ENCODE measurements around the gene RNF5.

The RNF5 gene

DNA sequence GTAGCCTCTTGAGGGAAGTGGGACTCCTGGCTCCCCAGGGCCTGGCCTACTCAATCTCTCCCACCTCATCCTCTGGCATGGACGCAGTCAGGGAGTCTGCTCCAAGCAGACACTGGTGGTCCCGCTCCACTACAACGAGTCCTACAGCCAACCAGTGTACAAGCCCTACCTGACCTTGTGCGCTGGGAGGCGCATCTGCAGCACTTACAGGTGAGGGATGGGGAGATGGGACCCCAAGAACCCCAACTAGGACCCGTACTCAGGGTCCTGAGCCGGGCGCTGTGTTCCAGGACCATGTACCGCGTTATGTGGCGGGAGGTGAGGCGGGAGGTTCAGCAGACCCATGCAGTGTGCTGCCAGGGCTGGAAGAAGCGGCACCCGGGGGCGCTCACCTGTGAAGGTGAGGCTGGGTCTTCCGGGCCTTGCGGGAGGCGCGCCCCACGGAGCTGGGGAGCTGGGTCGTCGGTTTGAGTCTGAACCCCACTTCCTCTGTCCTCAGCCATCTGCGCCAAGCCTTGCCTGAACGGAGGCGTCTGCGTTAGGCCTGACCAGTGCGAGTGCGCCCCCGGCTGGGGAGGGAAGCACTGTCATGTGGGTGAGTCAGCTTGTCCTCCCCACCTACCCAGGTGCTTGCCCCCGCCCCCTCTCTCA is 11.7 kb upstream of the RNF5 start:
- ChIA-PET POLR2A (no interaction called here), CTCF (interaction anchor here (1.1 kb wide), 1 partner anchor 50 kb away, joined by 3 read pairs; no protein-coding TSS in a partner anchor)
- DNase-seq (ENCODE audit: low read depth, low spot score): no peak
- H3K4me3 ChIP-seq (ENCODE audit: low read depth, low read length): no peak overlapping the region
- TF ChIP-seq, protein P1, sequence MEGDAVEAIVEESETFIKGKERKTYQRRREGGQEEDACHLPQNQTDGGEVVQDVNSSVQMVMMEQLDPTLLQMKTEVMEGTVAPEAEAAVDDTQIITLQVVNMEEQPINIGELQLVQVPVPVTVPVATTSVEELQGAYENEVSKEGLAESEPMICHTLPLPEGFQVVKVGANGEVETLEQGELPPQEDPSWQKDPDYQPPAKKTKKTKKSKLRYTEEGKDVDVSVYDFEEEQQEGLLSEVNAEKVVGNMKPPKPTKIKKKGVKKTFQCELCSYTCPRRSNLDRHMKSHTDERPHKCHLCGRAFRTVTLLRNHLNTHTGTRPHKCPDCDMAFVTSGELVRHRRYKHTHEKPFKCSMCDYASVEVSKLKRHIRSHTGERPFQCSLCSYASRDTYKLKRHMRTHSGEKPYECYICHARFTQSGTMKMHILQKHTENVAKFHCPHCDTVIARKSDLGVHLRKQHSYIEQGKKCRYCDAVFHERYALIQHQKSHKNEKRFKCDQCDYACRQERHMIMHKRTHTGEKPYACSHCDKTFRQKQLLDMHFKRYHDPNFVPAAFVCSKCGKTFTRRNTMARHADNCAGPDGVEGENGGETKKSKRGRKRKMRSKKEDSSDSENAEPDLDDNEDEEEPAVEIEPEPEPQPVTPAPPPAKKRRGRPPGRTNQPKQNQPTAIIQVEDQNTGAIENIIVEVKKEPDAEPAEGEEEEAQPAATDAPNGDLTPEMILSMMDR (IDR thresholded peaks at IDR 0.05; ENCODE audit: insufficient read depth, low read length, missing control alignments): no peak

DNA sequence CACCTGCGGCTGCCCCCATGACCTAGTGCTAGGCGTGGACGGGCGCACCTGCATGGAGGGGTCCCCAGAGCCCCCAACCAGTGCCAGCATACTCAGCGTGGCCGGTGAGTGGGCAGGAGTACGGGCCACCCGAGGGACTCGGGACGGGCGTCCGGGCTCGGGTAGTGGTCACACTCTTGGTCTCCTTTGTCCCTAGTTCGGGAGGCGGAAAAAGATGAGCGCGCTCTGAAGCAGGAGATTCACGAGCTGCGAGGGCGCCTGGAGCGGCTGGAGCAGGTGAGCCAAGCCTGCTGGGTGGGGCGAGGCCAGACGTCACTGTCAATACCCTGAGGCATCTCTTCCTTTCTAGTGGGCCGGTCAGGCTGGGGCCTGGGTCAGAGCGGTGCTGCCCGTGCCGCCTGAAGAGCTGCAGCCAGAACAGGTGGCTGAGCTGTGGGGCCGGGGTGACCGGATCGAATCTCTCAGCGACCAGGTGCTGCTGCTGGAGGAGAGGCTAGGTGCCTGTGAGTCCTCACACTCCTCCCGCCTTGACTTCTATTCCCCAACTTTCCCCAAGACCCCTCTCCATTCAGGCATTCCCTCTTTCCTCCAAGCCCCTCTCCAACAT is 10.9 kb upstream of the RNF5 start:
- POLR2A ChIA-PET: no interaction called here
- TF ChIP-seq, protein P1 (IDR thresholded peaks at IDR 0.05; ENCODE audit: insufficient read depth, low read length, missing control alignments): no peak
- H3K4me3 ChIP-seq (ENCODE audit: low read depth, low read length): no peak overlapping the region
- DNase-seq (ENCODE audit: low read depth, low spot score): no peak
- CTCF ChIA-PET: interaction anchor here (1.1 kb wide), 1 partner anchor 51 kb away, joined by 3 read pairs; no protein-coding TSS in a partner anchor

DNA sequence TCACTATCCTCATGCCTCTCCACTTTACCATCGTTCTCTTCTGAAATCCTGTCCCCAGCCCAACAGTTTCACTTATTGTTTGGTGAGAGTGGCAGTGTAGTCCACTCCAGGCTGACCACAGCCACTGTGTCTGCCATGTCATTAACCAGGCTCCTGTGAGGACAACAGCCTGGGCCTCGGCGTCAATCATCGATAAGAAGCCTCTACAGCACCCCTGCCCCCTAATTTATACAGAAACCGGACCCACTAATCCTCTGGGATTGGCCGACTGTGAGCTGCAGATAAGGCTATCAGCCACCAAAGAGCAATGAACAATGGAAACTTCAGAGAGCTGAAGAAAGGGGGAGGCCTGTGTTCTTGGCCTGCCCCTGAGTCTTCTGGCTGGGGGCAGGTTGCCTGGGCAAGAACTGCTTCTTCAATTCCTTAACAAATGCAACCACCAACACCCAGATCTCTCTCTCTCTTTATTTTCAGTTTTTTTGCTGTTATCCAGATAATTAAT is 10.4 kb upstream of the RNF5 start:
- TF ChIP-seq, protein P1 (IDR thresholded peaks at IDR 0.05; ENCODE audit: insufficient read depth, low read length, missing control alignments): no peak
- ChIA-PET CTCF (interaction anchor here (1.1 kb wide), 1 partner anchor 51 kb away, joined by 3 read pairs; no protein-coding TSS in a partner anchor), POLR2A (interaction anchor here (0.6 kb wide), 1 partner anchor 337 kb away, joined by 3 read pairs; no protein-coding TSS in a partner anchor)
- H3K4me3 ChIP-seq (ENCODE audit: low read depth, low read length): no peak overlapping the region
- no peak for DNase-seq (ENCODE audit: low read depth, low spot score)

DNA sequence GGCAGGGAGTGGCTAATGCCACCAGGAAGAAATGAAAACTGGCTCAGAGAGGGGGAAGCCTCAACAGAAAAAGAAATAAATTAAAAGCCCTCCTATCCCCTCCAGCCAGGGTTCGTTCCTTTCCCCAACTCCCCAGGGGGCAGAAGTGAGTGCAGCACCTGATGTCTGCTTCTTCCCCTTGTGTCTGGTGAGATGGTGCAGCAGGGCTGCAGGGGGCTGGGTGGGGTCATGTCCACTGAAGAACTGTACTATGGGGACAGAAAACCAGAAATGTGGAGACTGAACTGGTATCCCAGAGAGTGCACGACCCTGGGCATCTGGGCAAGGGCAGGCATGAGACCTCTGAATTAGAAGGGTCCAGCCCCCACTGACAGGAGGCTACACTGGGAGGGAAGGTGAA is 9.9 kb upstream of the RNF5 start:
- CTCF ChIA-PET: interaction anchor here (0.5 to 1.0 kb wide), 2 partner anchors 51 to 1494 kb away, joined by 3 read pairs; no protein-coding TSS in a partner anchor
- DNase-seq (ENCODE audit: low read depth, low spot score): no peak
- TF ChIP-seq, protein P1 (IDR thresholded peaks at IDR 0.05; ENCODE audit: insufficient read depth, low read length, missing control alignments): no peak
- POLR2A ChIA-PET: interaction anchor here (0.6 kb wide), 1 partner anchor 338 kb away, joined by 3 read pairs; no protein-coding TSS in a partner anchor
- no peak overlapping the region for H3K4me3 ChIP-seq (ENCODE audit: low read depth, low read length)

DNA sequence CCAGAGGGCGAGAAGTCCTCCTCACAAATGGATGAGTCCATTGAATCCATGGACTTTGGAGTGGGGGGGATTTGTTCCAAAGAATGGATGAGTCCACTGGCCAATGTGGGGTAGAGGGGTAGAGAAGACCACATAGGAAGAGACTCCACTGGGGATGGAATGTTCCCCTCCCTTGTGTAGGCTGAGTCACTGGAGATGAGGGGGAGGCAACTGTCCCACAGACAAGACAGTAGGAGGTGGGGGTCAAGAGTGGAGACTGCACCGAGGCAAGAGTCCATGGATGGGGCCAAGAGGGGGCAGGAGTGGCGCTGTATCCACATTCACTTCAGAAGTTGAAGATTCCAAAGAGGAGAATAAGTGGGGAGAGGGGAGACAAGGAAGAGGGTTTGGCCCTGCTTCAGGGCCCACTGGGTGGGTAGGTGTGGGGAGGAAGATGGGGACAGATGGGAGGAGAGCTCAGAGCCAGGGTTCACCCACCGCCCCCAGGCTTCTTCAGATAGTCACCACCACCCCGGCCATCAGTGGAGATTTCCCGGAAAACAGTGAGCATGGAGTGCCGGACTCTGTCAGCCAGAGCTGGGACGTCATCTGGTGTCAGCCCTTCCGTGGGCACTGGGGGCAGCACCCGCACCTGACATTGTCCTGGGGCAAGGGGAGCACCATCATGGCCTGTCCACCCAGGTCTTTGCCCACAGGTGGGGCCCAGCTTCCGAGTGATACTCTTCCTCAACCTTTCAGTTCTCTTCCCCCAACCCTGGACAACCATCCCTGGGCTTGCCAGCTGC is 9.2 kb upstream of the RNF5 start:
- DNase-seq (ENCODE audit: low read depth, low spot score): no peak
- no peak overlapping the region for H3K4me3 ChIP-seq (ENCODE audit: low read depth, low read length)
- TF ChIP-seq, protein P1 (IDR thresholded peaks at IDR 0.05; ENCODE audit: insufficient read depth, low read length, missing control alignments): no peak
- ChIA-PET CTCF (interaction anchor here (0.5 to 1.0 kb wide), 3 partner anchors 50 to 1495 kb away, joined by 3 to 4 read pairs (median 3); no protein-coding TSS in a partner anchor), POLR2A (no interaction called here)
